ENCODE data around the gene TWIST1.

The TWIST1 gene

GRCh38 chr7:19094598-19095352 lies 22.7 kb downstream of the TWIST1 start:
- no peak for DNase-seq

- DNase-seq = no peak
Observed at GRCh38 chr7:19094138-19094537, 23.3 kb downstream of the TWIST1 start.

GRCh38 chr7:19091550-19092200 lies 25.8 kb downstream of the TWIST1 start:
- no peak for DNase-seq

GRCh38 chr7:19090526-19090925 lies 26.9 kb downstream of the TWIST1 start:
- no peak for DNase-seq

- no peak for DNase-seq
Observed at GRCh38 chr7:19089797-19090196, 27.6 kb downstream of the TWIST1 start.

- DNase-seq = no peak
Observed at GRCh38 chr7:19089378-19089777, 28.1 kb downstream of the TWIST1 start.

- DNase-seq = no peak
Observed at GRCh38 chr7:19080093-19080492, 37.3 kb downstream of the TWIST1 start.

GRCh38 chr7:19079066-19079465 lies 38.4 kb downstream of the TWIST1 start:
- peak; percentile 74 for DNase-seq

GRCh38 chr7:19069842-19070241 lies 47.6 kb downstream of the TWIST1 start:
- DNase-seq = peak; percentile 51

- DNase-seq = no peak
Observed at GRCh38 chr7:19066170-19066569, 51.3 kb downstream of the TWIST1 start.

Data from HCEC 1CT (cell line).